ENCODE results near the gene ZCCHC24.

Gene ZCCHC24

DNA sequence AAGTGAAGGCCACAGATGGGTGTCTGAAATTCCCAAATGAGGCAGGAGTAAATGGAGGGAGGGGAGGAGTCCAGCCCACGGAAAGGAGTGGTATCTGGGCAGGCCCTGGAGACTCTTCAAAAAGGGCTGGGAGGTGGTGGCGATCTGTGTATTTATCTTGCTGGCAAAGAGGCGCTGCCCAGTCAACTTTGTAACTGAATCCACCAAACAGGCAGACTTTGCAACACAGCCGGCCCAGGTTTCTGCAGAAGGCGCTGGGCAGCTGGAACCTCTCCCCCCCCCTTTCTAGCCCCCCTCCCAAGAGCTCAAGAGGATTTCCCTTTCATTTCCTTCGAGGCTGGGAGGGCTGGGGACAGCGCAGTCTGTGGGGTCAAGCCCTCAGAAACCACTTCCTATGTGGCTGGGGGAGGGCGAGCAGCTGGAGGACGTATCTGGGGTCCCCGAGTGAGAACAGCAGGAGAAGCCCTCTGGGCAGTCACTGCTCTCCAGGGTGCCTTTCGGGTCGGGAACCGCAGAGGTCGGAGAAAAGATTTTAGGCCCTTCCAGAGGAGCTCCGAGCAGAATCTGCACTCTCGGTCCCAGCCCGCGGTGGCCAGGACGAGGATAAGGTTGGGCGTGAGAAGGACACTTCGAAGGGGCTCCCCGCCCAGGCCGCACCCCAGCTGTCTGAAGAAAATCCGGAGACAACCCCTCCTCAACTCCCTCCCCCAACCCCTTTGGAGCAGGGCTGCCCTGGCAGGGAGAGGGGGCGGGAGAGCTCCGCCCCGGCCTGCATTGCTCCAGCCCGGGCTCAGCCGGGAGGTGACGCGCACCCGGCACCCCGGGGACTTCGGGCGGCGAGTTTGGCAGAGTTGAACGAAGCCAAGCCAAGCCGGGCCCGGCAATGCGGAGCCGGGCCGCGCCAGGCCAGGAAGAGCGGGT is 965 bp downstream of the ZCCHC24 start:
- DNase-seq: peak; percentile 31

- no peak for DNase-seq
Measured at GRCh38 chr10:79443338-79444198, 1.9 kb downstream of the ZCCHC24 start.

DNA sequence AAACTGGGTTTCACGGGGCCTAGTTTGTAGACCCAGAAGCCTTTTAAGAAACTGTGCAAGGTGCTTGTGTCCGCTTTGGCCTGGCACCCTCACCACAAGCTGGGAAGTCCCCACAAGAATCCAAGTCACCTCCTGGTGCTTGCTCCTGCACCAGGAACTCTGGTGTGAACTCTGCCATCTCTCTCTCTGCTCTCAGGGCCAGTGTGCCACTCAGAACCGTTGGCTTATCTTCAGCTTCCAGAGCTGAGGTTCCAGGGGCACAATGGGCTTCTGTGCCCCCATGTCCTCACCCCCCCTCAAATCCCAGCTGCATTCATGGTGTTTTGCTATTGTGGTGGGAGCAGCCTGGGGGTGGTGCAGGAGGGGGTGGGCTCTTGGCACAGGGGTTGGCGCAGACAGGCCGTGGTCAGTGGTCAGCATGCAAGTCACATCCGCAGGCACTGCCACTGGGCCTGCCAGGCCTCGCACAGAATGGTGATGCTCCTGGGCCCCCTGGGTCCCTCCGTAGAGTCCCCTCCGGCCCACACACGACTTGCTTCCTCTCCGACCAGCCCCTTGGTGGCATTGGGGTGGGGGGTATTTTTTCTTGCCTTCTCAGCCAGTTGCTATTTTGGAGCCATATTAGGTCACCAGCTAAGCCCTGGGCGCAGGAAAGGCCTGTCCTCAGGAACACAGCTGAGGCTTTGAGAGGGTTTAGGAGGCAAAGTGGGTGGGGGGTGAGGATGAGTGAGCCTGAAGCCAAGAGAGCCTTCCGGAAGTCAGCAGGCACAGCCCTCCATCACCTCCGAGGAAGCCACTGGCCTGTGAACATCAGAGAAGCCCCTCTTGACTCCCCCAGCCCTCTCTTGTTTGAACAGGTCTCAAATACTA is 3.0 kb downstream of the ZCCHC24 start:
- no peak for DNase-seq

DNA sequence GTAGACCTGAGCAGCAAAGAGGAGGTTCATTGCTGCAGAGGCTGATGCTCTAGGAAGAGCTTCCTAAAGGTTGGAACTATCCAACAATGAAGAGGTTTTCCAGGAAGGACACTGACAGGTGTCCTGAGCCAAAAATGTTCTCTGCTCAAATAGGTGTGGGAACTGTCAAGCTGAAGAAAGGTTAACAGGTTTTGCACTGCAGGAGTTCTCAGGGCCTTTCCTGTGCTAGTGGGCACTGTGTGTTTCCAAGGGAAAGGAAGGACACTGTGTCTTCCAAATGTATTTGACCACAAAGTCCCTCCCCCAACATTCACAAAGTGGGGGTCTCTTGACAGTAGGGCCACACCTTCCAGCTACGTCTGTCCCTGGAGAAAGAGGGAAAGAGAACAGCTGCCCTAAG is 4.0 kb downstream of the ZCCHC24 start:
- DNase-seq: no peak

DNA sequence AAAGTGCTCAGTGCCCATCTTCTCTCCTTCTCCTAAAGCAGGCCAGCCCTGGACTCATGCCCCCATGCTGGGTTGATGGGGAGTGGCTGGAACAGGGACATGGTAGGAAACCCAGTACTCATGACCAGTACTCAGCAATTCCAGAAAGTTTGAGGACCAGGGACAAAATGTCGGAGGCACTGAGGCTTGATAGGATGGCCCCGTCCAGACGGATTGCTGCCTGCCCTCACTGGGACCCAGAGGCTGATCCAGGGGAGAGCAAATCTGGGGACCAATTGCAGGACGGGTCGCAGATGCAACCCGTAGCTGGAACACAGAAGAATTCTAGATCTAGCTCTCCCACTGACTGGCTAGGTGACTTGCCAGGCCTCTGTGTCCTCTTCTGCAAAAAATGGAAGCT is 5.1 kb downstream of the ZCCHC24 start:
- no peak for DNase-seq

DNA sequence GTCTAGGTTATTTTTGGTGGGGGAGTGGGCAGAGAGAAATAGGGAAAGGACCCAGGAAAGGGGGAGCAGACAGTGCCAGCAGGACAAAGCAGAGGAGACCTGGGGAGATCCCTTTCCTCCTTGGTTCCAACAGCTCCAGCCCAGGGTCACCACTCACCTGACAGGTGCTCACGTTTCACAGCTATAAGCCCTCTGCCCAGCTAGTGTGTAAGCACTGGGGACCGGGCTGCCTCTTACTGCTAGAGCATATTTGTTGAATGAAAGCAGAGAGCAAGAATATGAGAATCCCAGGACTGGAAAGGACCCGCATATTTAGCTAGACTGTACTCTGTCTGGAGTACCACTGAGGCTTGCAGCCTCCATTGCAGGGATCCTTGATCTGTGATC is 6.7 kb downstream of the ZCCHC24 start:
- DNase-seq: no peak

DNA sequence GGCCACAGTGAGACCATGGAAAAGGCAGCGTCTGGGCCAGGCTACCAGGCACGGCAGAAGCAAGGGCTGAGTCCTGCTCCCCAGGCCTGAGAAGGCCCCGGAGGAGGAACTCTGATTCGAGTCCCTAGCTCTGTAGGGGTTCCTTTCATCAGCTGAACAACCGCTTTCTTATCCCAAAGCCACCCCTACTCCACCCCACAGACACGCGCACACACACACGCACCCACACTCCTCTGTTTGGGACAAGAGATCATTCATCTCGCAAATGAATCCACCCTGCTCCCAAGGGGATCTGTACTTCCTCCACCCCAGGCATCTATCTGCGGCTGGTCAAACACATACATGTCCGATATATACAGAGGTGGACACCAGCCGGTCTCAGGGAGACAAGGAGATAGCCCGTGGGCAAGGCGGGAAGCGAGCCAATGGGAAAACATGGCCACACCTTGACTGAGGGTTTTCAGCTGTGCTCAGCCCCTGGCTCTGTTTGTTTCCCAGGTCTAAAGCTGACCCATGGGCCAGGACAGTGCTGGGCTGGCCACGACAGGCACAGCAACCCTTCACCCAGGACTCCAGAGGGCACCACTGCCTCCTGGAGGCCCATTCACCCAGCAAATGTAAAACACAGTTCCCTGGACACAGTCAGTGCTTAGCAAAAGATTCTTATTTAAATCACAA is 7.3 kb downstream of the ZCCHC24 start:
- DNase-seq: no peak

- DNase-seq: no peak
Measured at GRCh38 chr10:79437111-79437814, 8.2 kb downstream of the ZCCHC24 start.

- DNase-seq: no peak
Measured at GRCh38 chr10:79436850-79437103, 8.6 kb downstream of the ZCCHC24 start.

GRCh38 chr10:79436066-79436849 is 9.2 kb downstream of the ZCCHC24 start:
- DNase-seq: no peak

GRCh38 chr10:79435271-79436065 is 10.0 kb downstream of the ZCCHC24 start:
- no peak for DNase-seq

GRCh38 chr10:79434821-79435251 is 10.6 kb downstream of the ZCCHC24 start:
- no peak for DNase-seq

DNA sequence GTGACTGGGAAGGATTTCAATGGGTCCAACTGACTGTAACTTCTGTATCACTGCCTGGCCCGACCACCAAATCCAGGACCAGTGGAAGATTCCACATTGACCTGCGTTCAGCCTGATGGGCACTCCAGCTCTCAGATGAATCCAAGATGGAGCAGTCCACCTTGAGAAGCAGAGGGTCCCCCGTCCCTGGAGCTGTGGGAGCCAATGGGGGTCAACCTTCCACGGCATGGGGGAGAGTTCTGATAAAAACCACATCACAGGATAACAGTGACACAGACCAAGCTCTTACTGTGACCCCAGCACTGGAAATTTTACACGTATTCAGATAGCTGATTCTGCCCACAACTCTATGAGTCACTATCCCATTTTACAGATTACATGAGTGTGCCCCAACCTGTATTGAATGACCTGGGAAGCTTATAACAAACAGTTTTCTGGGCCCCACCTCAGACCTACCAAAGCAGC is 11.2 kb downstream of the ZCCHC24 start:
- DNase-seq: no peak

GRCh38 chr10:79433324-79434222 is 11.9 kb downstream of the ZCCHC24 start:
- no peak for DNase-seq

DNA sequence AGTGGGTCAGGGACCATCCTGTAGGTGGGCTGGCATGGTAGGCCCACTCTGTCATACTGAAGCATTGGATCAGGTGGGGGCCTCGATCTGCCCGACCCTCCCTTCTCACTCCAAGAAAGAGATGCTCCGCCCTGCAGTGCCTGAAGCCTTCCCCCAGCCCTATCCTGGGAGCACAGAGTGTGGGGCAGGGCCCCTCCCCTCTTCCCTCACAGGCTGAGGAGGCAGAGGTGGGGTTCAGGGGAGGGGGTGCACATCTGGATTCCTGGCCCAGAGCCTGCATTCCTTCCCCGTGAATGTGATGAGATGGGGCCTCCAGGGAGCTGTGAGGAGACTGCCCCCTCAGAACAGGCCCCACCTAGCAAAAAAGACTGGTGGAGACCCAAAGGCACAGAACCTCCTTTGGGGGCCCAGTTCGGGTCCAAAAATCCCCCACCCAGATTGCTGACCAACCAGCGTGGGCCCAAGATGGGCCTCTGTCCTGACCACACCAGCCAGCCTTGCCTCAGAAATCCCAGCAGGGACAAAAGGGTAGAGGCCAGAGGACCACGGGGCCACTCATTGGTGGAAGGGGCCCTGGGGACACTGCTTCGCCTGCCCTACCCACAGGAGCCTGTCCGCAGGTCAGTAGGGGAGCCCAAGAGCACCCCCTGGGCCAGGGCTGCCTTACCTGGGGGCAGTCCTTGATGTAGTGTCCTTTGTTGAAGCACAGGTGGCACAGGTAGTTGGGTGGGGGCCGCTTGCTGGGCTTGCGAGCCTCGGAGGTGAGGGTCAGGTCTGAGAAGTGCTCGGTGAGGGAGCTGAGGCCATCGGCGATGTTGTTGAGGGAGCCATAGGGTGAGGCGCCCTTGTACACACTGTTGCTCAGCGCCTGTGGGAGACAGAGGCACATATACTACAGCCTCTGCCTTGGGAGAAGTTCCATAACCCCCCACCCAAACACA is 13.3 kb downstream of the ZCCHC24 start:
- no peak for DNase-seq

GRCh38 chr10:79431428-79431827 is 14.0 kb downstream of the ZCCHC24 start:
- no peak for DNase-seq

DNA sequence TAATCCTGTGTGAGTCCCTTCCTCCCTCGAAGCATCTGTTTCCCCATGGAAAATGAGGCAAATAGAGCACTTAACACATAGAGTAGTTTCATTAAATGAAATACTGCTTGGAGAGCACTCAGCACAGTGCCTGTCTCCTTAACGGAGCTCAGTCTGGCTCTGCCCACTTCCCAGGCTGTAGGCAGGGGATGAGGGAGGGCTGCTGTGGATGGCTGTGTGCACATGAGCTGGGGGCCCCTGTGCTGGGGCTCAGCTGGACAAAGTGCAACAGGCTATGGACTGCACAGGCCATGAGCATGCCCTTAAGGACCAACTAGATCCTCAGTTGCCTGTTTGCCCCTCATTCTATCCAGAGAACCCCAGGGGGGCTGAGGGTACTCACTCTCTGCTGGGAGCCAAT is 14.5 kb downstream of the ZCCHC24 start:
- DNase-seq: no peak

Data from NCI-H510A (cell line).